Measurements from ENCODE around the gene MAMSTR.

Gene MAMSTR

GRCh38 chr19:48665786-48666185 lies 53.7 kb downstream of the MAMSTR start:
- no peak for DNase-seq (ENCODE audit: low read depth in 2 of 2)

- no peak for DNase-seq (ENCODE audit: low read depth in 2 of 2)
These were observed 55.0 kb downstream of the MAMSTR start for GRCh38 chr19:48664476-48664875.

- DNase-seq (ENCODE audit: low read depth in 2 of 2) = no peak
These were observed 55.9 kb downstream of the MAMSTR start for GRCh38 chr19:48663667-48664066.

Measured in stimulated activated CD8-positive, alpha-beta memory T cell treated with anti-CD3 and anti-CD28 coated beads, Interleukin-7, amount 100 ng/mL, for 4 hours (primary cell).